GM21360 (cell line): ENCODE measurements around the gene FAM151A.

Experiments
- ATAC-seq: cut with Tn5 transposase; IDR thresholded peaks from one replicate; pipeline ENCODE4 v1.9.1; 2021; ENCODE audit warnings: mild to moderate bottlenecking, moderate library complexity; ENCODE audit not compliant: unreplicated experiment

FAM151A gene

GRCh38 chr1:54604572-54605370, 18.6 kb downstream of the FAM151A start:
- ATAC-seq: no peak

GRCh38 chr1:54604051-54604450, 19.3 kb downstream of the FAM151A start:
- ATAC-seq: no peak

- ATAC-seq: no peak
Observed at GRCh38 chr1:54603241-54603640, 20.1 kb downstream of the FAM151A start.

DNA sequence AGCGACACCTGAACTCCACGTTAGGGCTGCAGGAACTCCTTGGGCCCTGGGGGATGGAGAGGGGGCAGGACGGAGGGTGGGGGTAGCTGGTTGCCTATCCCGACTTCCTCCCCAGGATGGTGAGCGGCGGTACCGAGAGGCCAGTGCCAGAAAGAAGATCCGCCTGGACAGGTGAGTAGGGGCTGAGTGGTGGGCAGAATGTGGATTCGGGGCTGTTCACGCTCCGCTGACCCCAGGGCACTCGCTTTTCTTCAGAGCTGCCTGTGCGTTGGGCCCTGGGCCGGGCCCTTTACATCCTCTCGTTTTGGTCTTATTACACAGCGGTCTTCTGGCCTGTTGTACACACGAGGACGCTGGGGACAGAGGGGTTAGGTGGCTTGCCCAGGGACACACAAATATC, 20.8 kb downstream of the FAM151A start:
- no peak for ATAC-seq

DNA sequence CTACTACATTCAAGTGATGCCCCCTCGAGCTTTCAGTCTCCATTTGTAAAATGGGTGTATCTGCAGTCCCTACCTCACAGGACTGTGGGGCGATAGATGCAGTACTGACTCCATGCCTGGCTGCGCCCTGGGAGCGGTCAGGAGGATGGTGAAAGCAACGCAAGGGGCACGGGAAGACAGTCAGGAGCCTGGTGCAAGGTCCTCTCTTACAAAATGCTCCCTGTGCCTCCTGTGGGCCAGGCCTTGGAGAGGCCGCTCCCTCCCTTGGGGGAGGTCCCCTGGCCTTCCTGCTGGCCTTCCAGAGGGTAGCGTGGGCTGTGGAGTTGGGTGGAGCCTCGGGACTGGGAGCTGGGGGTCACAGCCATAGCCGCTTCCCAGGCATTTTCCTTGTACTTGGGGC, 21.6 kb downstream of the FAM151A start:
- ATAC-seq: no peak

DNA sequence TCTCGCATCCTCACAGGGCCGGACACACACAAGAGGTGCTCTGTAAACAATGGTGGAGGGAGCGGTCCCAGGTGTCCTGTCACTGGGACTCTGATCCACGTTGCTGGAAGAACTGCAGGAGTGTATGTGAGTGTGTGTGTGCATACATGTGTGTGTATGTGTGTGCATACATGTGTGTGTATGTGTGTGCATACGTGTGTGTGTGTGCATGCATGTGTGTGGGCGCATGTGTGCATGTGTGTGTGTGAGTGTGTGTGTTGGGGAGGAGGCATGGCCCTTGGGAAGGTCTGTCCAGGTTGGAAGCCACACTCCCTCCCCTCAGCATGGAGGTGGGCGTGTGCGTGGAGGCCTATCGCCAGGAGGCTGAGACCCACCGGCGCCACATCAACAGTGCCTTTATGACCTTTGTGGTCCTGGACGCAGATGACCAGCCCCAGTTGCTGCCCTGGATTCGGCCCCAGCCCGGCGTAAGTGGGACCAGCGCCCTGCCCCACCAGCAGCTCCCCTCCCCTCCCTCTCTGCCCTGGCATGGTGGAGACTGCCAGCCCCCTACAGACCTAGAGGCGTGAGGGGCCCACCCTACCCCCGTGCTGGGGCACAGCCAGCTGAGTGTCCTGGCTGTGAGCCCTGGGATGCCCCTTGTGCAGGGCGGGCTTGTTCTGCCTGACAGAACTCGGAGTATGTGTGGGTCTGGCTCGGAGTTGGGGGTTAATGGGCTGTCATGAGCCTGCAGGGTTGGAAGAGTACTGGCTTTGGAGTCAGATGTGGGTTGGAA, 22.2 kb downstream of the FAM151A start:
- ATAC-seq: no peak

GRCh38 chr1:54599211-54599823, 24.0 kb downstream of the FAM151A start:
- no peak for ATAC-seq

- no peak for ATAC-seq
Observed at GRCh38 chr1:54597455-54598030, 25.8 kb downstream of the FAM151A start.

- no peak for ATAC-seq
Observed at GRCh38 chr1:54596756-54597155, 26.6 kb downstream of the FAM151A start.

- no peak for ATAC-seq
Observed at GRCh38 chr1:54595956-54596498, 27.3 kb downstream of the FAM151A start.

DNA sequence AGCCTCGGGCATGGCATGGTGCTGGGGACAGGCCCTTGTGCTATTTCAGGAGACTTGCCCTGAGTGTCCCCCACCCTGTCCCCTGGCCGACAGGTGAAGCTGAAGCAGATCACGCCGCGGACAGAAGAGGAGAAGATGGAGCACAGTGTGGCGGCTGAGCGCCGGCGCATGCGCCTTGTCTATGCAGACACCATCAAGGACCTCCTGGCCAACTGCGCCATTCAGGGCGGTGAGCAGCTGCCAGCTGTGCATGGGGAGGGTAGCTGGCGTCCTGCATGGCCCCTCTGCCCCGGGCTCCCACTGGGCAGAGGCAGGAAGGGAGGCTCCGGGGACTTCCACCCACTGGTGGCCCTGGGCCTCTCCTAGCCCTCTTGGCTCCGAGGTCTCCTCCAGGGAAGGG, 28.9 kb downstream of the FAM151A start:
- no peak for ATAC-seq

DNA sequence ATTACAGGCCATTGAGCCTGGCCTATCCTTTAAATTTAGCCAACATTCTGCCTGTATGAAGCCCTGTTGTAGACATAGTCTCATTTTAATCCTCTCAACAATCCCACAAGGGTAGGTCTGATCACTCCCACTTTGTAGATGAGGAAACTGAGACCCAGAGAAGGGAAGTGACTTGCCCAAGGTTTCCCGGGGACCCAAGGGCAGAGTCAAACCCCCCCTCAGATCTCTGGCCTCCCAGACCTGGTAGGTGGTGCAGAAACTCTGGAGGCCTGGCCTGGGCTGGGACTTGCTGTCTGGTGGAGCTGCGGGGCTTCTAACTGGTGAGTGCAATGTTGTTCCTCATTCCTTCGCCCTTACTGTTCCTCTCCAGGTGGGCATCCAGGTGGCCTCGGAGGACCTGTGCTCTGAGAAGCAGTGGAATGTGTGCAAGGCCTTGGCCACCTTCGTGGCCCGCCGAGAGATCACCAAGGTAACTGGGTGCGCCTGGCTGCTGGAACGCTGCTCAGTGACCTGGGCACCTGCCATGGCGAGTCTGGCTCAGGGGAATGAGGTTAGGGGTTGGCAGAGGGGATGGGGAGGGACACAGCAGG, 29.7 kb downstream of the FAM151A start:
- ATAC-seq: no peak

DNA sequence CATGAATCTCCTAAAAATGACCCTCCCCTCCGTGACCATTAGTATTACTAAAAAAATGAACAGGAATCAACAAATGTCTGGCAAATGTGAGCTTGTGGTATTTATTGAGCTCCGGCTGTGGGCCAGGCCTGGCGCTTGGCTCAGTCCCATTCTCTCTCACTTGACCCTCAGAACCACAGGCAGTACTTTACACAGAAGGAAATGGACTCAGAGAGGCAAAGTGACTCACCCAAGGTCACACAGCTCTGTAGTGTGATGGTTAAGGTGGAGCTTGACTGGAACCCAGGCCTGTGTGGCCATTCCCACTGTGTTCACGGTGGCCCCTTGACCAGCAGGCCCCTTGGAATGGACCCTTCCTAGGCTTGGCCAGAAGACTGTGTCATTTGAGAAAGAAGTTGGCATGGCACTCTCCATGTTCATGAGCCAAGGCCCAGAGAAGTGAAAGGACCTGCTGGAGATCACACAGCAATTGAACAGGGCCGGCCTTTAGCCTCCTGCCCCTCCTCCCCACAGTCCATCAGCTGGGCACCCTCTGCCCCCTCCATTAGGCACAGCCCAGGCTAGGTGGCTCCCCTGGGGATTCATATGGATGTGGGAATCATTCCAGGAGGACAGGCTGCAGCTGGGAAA, 32.1 kb downstream of the FAM151A start:
- no peak for ATAC-seq

DNA sequence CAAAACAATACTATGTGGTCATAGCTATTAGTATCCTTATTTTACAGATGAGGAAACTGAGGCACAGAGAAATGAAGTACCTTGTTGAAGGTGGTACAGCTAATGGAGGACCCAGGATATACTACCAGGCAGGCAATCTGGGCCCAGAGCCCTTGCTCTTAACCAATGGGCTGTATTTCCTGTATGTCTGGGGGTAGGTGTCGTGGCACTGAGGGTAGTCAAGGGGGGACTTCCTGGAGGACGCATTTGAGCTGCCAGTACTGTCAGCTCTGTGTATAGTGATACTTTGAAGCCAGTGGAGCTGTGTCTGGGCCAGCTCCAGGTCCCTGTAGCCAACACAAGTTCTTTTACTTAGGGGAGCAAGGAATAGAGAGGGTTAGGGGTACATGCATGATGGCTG, 34.9 kb downstream of the FAM151A start:
- ATAC-seq: no peak

DNA sequence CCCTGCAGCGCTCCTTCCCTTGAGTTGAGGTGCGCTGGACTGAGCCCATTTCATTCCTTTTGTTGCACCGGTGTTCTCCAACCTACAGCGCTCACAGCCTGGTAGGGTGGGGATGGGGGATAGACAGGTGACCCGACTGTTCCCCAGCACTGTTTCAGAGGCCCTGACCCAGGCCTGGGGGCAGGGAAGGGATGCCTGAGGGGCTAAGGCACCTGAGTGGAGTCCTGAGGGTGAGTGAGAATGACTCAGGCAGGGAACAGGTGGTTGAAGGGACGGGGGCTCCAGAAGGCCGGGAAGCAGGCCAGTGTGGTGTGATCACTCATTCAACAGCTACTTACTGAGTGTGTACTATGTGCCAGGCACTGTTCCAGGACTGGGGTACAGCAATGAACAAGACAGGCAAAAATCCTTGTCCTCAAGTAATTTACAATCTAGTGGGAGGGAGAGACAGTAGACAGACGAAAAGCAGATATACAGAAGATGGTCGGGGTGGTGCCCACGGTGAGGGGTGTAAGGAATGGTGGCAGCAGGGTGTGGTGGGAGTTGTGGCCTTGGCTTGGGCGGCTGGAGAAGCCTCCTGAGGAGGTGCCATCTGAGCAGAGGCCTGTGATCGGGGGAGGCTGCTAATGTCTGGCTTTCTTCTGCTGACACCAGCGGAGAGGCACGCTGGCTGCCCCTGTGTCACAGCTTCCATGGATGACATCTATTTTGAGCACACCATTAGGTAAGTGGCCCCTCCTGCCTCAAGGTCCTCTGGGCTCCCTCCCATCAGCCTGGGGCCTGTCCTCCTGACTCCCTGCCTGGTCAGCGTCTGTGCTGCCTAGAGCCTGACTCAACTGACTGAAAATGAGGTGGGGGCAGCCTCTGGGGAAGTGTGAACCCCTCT, 37.9 kb downstream of the FAM151A start:
- no peak for ATAC-seq

- ATAC-seq: no peak
Observed at GRCh38 chr1:54584575-54584974, 38.8 kb downstream of the FAM151A start.

GRCh38 chr1:54583871-54584270, 39.5 kb downstream of the FAM151A start:
- no peak for ATAC-seq

DNA sequence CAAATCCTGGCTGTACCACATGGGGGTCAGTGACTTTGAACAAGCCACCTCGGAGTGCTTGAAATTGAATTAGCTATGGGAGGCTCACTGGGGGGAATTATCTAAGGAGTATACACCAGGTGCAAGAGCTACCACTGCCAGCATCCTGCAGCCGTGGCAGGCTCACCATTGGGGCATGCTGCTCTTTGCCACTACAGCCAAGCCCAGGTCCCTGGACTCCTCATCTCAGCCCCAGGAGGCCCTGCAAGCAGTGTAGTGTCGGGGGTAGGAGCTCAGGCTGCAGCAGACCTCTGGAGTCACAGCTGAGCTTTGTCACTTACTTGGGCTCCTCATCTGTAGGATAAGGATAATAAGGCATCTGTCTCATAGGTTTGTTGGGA, 40.0 kb downstream of the FAM151A start:
- no peak for ATAC-seq

DNA sequence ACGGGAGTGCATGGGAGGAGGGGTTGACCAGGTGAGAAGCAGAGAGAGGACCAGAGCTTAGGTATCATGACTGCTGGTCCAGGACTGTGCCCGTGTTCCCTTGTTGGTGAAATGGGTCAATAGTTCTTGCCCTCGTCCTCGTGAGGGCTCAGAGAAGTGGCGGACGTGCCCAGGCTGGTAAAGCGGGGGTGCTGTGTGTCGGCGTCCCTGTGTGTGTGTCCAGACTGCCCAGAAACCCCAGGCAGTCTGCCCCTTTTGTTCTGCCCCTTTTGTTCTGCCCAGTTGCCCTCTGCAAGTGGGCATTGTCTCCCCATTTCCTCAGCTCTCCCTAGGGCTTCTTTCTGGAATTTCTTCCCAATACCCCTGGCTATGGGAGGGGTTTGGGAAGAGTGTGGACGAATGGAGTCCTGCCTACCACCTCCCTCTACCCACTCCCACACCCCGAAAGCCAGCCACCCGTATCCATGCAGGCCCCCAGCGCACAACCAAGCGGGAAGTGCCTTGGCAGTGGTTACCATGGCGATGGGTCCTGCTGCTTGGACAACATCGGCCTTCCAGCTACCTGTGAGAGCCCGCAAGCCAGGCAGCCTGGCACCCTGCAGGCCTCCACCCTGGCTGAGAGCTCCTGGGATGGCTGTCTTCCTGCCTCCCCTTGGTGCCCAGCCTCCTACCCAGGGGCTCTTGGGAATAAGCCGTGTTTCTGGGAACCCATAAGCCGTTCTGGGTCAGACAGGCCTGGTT, 40.6 kb downstream of the FAM151A start:
- ATAC-seq: no peak
